Left ventricle myocardium inferior (tissue), 1 donor: ENCODE data around the gene SVIL. TPM values are rescaled to one million over a fixed set of nuclear protein-coding genes. Genes with fewer than 3 reads are reported as not detected.
A peak's percentile ranks its signal among the peaks of the same experiment; 100 is the strongest.

Source experiments
- DNase-seq: peaks from one replicate; pipeline ENCODE4 v3.0.0-alpha.2; 2020
- H3K27ac ChIP-seq: fragments of 200-600 bp; replicated peaks from 2 replicates; pipeline ENCODE4 v1.8.0; 2021
- H3K27me3 ChIP-seq: fragments of 200-600 bp; 2 replicates; pipeline ENCODE4 v1.8.0; 2021; ENCODE audit warnings: low read depth
- H3K36me3 ChIP-seq: fragments of 200-600 bp; 2 replicates; pipeline ENCODE4 v1.8.0; 2021
- H3K4me1 ChIP-seq: fragments of 200-600 bp; 2 replicates; pipeline ENCODE4 v1.8.0; 2021
- H3K4me3 ChIP-seq: fragments of 200-600 bp; 2 replicates; pipeline ENCODE4 v1.8.0; 2021; ENCODE audit warnings: mild to moderate bottlenecking, moderate library complexity
- H3K9me3 ChIP-seq: fragments of 200-600 bp; replicated peaks from 2 replicates; pipeline ENCODE4 v1.8.0; 2021
- CTCF ChIP-seq: fragments of 200-600 bp; IDR thresholded peaks from 2 replicates; pipeline ENCODE4 v1.8.0; 2021; ENCODE audit warnings: antibody characterized with exemption, mild to moderate bottlenecking, borderline replicate concordance
- intact Hi-C: fragments of 100-400 bp; cut with micrococcal nuclease; formaldehyde crosslinking; loops from one replicate; pipeline ENCODE4 v1.11.0; 2022
- total RNA-seq: library from RNA; stranded (reverse); fragmentation: NEBNext Ultra II Directional; extraction: Animal tissue kit (Norgen Biotek cat#: 25700); gene quantifications from one replicate; pipeline ENCODE4 v1.2.1, GENCODE V29; 2021
- donor health status: DM: no; HTN: yes; CAD: no; lungs with severe emphysema.

The SVIL gene
- total RNA-seq, 1 donor from 2014 or later: 403 TPM

GRCh38 chr10:29667191-29667590 is 32.4 kb upstream of the SVIL start:
- Histone ChIP-seq H3K27me3 (no peaks in the 10 kb centered on the region), H3K9me3 (no peaks in the 10 kb centered on the region), H3K4me1 (peaks cover 20% of the 10 kb centered on the region), H3K36me3 (no peaks in the 10 kb centered on the region), H3K4me3 (no peak overlapping the region), H3K27ac (no peak overlapping the region)
- intact Hi-C loops: no loop called here
- no peak for DNase-seq
- no peak for TF ChIP-seq CTCF

GRCh38 chr10:29666201-29666600 is 31.4 kb upstream of the SVIL start:
- Histone ChIP-seq H3K27me3 (no peaks in the 10 kb centered on the region), H3K9me3 (no peaks in the 10 kb centered on the region), H3K4me3 (no peak overlapping the region), H3K4me1 (peaks cover 22% of the 10 kb centered on the region), H3K36me3 (no peaks in the 10 kb centered on the region), H3K27ac (no peak overlapping the region)
- DNase-seq: no peak
- TF ChIP-seq CTCF: no peak
- intact Hi-C loops: no loop called here

GRCh38 chr10:29663718-29664117 is 28.9 kb upstream of the SVIL start:
- H3K4me3 ChIP-seq: no peak overlapping the region
- no peak for TF ChIP-seq CTCF
- H3K9me3 ChIP-seq: no peaks in the 10 kb centered on the region
- intact Hi-C loops: no loop called here
- no peaks in the 10 kb centered on the region for H3K36me3 ChIP-seq
- H3K27ac ChIP-seq: peak overlapping the region; percentile 47
- H3K27me3 ChIP-seq: no peaks in the 10 kb centered on the region
- peaks cover 24% of the 10 kb centered on the region for H3K4me1 ChIP-seq
- DNase-seq: no peak

GRCh38 chr10:29658984-29659965 is 24.5 kb upstream of the SVIL start:
- TF ChIP-seq CTCF: peak; percentile 23
- intact Hi-C loops: no loop called here
- peaks cover 25% of the 10 kb centered on the region for H3K36me3 ChIP-seq
- DNase-seq: no peak
- no peak overlapping the region for H3K4me3 ChIP-seq
- peaks cover 23% of the 10 kb centered on the region for H3K4me1 ChIP-seq
- H3K9me3 ChIP-seq: peaks cover 10% of the 10 kb centered on the region
- H3K27me3 ChIP-seq: no peaks in the 10 kb centered on the region
- peak overlapping the region; percentile 20 for H3K27ac ChIP-seq

DNA sequence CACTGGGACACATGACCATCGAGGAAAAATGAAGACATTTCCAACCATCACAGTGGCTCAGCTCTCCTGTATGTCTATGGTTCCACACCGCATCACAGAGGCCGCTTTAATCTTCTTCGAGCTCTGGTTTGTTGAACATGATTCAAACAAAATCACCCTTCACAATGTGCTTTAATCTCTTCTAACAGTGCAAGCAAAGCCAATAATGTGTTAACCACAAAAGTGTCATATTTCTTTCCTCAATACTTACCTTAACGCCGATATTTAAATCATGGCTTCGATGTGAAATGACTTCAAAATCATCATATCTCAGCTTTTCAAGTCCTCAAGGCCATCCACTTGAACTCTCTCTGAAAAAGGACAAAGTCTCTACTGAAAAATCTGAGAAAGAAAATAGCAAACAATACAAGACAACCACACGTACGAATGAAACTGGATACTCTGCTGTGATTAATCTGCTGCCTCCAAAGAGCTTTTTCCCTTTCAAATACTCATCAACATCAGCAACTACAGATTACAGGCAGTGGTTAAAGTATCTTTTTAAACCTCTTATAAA is 23.0 kb upstream of the SVIL start:
- Histone ChIP-seq H3K27me3 (no peaks in the 10 kb centered on the region), H3K36me3 (peaks cover 25% of the 10 kb centered on the region), H3K27ac (no peak overlapping the region), H3K9me3 (peaks cover 10% of the 10 kb centered on the region), H3K4me3 (no peak overlapping the region), H3K4me1 (peaks cover 14% of the 10 kb centered on the region)
- no peak for DNase-seq
- no peak for TF ChIP-seq CTCF
- intact Hi-C loops: no loop called here
